ENCODE results near the gene STING1. TPM values are rescaled to one million over a fixed set of nuclear protein-coding genes. Genes with fewer than 3 reads are reported as not detected.
A peak's percentile ranks its signal among the peaks of the same experiment; 100 is the strongest.

Gene STING1
- polyA plus RNA-seq, 1 experiment: 50.6 TPM

- no peak for DNase-seq (ENCODE audit: low read depth, low spot score)
- POLR2A ChIA-PET: no interaction called here
- H3K27ac ChIP-seq (ENCODE audit: low read depth, low read length): no peak overlapping the region
- H3K27me3 ChIP-seq (ENCODE audit: control insufficient read depth, insufficient read depth, low read length): no peaks in the 10 kb centered on the region
- no peaks in the 10 kb centered on the region for H3K9me3 ChIP-seq (ENCODE audit: control insufficient read depth, insufficient read depth, low read length)
- CTCF ChIA-PET: no interaction called here
- TF ChIP-seq, protein P1, sequence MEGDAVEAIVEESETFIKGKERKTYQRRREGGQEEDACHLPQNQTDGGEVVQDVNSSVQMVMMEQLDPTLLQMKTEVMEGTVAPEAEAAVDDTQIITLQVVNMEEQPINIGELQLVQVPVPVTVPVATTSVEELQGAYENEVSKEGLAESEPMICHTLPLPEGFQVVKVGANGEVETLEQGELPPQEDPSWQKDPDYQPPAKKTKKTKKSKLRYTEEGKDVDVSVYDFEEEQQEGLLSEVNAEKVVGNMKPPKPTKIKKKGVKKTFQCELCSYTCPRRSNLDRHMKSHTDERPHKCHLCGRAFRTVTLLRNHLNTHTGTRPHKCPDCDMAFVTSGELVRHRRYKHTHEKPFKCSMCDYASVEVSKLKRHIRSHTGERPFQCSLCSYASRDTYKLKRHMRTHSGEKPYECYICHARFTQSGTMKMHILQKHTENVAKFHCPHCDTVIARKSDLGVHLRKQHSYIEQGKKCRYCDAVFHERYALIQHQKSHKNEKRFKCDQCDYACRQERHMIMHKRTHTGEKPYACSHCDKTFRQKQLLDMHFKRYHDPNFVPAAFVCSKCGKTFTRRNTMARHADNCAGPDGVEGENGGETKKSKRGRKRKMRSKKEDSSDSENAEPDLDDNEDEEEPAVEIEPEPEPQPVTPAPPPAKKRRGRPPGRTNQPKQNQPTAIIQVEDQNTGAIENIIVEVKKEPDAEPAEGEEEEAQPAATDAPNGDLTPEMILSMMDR (IDR thresholded peaks at IDR 0.05; ENCODE audit: low read depth, low read length): no peak
- H3K4me3 ChIP-seq (ENCODE audit: low read depth, low read length): no peak overlapping the region
Observed at GRCh38 chr5:139472386-139473030, 10.1 kb downstream of the STING1 start.

DNA sequence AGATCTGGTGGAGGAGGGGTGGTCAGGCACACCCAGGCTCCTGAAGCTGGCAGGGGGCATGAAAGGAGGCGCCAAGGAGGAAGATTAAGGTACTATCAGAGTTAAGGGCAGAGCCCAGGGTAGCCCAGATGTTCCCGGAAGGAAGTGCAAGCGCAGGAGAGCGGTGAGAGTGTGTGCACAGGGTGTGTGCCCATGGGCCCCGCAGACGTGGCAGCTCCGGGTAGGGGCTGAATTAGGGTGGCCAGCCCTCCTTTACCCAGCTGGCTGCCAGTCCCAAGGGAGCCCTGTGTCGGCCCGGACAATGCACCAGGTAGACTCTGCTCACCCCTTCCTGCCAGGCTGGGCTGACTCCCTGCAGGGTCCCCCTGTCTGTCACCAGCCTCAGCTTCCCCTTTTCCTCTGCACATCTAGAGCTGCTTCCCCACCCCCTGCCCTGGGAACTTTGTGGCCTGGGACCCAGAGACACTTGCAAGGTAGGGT lies 11.7 kb downstream of the STING1 start, which contains the start of gene SMIM33:
Gene SMIM33, plus strand, starts transcription at position 184 of the 480 bp plus-strand sequence. Its CDS starts 118 bp downstream, at position 302.
- H3K27me3 ChIP-seq (ENCODE audit: control insufficient read depth, insufficient read depth, low read length): no peaks in the 10 kb centered on the region
- POLR2A ChIA-PET: no interaction called here
- TF ChIP-seq, protein P1 (IDR thresholded peaks at IDR 0.05; ENCODE audit: low read depth, low read length): no peak
- no peak within 1 kb of the TSS for H3K27ac ChIP-seq (ENCODE audit: low read depth, low read length)
- CTCF ChIA-PET: no interaction called here
- no peak within 1 kb of the TSS for H3K4me3 ChIP-seq (ENCODE audit: low read depth, low read length)
- no peak for DNase-seq (ENCODE audit: low read depth, low spot score)
- H3K9me3 ChIP-seq (ENCODE audit: control insufficient read depth, insufficient read depth, low read length): no peaks in the 10 kb centered on the region

DNA sequence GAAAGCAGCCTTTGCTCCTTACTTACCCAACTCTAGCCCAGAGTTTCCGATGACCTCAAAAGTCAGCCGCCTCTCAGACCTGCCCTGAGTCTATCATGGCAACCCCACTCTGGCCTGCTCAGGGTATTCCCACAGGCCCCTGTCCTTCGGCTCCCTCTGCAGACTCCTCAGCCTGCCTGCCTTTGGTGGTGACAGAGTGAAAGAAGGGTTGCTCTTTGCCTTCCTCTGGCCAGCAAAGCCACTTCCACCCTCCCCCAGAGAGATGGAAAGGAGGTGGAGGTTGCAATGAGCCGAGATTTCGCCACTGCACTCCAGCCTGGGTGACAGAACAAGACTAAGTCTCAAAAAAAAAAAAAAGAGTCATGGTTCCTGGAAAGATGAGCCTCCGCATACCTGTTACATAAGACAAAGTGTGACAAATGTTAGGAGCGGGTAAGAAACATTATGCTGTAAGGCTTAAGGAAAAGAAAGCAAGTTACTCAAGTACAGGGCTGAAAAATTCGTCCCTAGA lies 14.1 kb downstream of the STING1 start:
- Histone ChIP-seq H3K27ac (ENCODE audit: low read depth, low read length) (no peak overlapping the region), H3K27me3 (ENCODE audit: control insufficient read depth, insufficient read depth, low read length) (no peaks in the 10 kb centered on the region), H3K9me3 (ENCODE audit: control insufficient read depth, insufficient read depth, low read length) (no peaks in the 10 kb centered on the region), H3K4me3 (ENCODE audit: low read depth, low read length) (no peak overlapping the region)
- TF ChIP-seq, protein P1 (IDR thresholded peaks at IDR 0.05; ENCODE audit: low read depth, low read length): no peak; the same call in 1 of the 2 replicates
- CTCF ChIA-PET: no interaction called here
- DNase-seq (ENCODE audit: low read depth, low spot score): no peak
- POLR2A ChIA-PET: interaction anchor here (0.5 kb wide), 1 partner anchor 11 kb away, joined by 4 read pairs; no protein-coding TSS in a partner anchor

DNA sequence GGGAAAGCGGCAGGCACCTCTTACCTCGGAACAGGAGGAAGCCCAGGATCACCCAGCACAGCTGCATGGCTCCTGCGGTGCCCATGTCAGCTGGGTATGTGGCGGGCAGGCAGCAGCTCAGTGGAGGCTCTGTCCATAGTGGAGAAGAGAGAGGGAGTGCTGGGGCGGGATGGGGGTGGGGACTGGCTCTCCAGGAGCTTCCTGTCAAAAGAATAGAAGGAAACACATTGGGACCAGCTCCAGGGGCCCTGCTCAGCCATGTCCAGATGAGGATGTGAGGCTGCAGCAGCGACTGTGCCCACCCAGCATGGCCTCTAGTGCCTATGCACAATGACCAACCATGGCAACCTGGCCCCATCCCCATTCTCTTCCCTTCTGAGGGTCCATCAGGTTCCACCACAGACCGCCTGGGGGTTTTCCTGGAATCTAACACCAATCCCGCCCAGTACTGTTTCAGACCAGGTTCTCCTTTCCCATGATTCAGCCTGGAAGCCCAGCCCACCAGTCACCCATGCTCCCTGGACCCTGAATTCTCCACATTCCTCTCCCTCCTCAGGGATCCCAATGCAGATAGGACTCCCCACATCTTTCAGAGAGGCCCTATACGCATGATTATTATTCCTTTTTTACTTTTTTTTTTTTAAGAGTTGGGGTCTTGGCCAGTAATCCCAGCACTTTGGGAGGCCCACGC lies 19.8 kb downstream of the STING1 start, which contains the start of gene ECSCR:
Gene ECSCR, minus strand, starts transcription at position 158 of the 691 bp plus-strand sequence. Its CDS starts 73 bp downstream, at position 85.
- H3K27ac ChIP-seq (ENCODE audit: low read depth, low read length): peak within 1 kb of the TSS; percentile 31
- H3K4me3 ChIP-seq (ENCODE audit: low read depth, low read length): no peak within 1 kb of the TSS
- H3K9me3 ChIP-seq (ENCODE audit: control insufficient read depth, insufficient read depth, low read length): no peaks in the 10 kb centered on the region
- CTCF ChIA-PET: no interaction called here
- DNase-seq (ENCODE audit: low read depth, low spot score): no peak
- TF ChIP-seq, protein P1 (IDR thresholded peaks at IDR 0.05; ENCODE audit: low read depth, low read length): no peak
- POLR2A ChIA-PET: no interaction called here
- H3K27me3 ChIP-seq (ENCODE audit: control insufficient read depth, insufficient read depth, low read length): no peaks in the 10 kb centered on the region

GRCh38 chr5:139461698-139462097 lies 20.9 kb downstream of the STING1 start:
- Histone ChIP-seq H3K27me3 (ENCODE audit: control insufficient read depth, insufficient read depth, low read length) (no peaks in the 10 kb centered on the region), H3K4me3 (ENCODE audit: low read depth, low read length) (no peak overlapping the region), H3K9me3 (ENCODE audit: control insufficient read depth, insufficient read depth, low read length) (no peaks in the 10 kb centered on the region), H3K27ac (ENCODE audit: low read depth, low read length) (peak overlapping the region; percentile 31)
- peak; percentile 34 for DNase-seq (ENCODE audit: low read depth, low spot score)
- ChIA-PET CTCF (no interaction called here), POLR2A (interaction anchor here (0.5 kb wide), 1 partner anchor 173 kb away, joined by 5 read pairs; no protein-coding TSS in a partner anchor)
- TF ChIP-seq, protein P1 (IDR thresholded peaks at IDR 0.05; ENCODE audit: low read depth, low read length): no peak

Data from AG04450 (cell line).